Rectal smooth muscle tissue (tissue), 1 donor: ENCODE data around the gene CKS1B.

Experiments used
- H3K27ac ChIP-seq: one replicate; pipeline ENCODE4 v1.7.0; 2013; ENCODE audit warnings: low read depth, low read length, inconsistent platforms
- H3K27me3 ChIP-seq: one replicate; pipeline ENCODE4 v1.7.0; 2013; ENCODE audit warnings: low read length; ENCODE audit not compliant: control insufficient read depth, insufficient read depth
- H3K36me3 ChIP-seq: one replicate; pipeline ENCODE4 v1.7.0; 2013; ENCODE audit warnings: low read length; ENCODE audit not compliant: control insufficient read depth, insufficient read depth
- H3K4me1 ChIP-seq: one replicate; pipeline ENCODE4 v1.7.0; 2013; ENCODE audit warnings: low read length; ENCODE audit not compliant: control insufficient read depth, insufficient read depth
- H3K4me3 ChIP-seq: one replicate; pipeline ENCODE4 v1.7.0; 2013; ENCODE audit warnings: low read length
- H3K9ac ChIP-seq: one replicate; pipeline ENCODE4 v1.7.0; 2013; ENCODE audit warnings: low read length

CKS1B gene

GRCh38 chr1:155005076-155006011 is 30.9 kb downstream of the CKS1B start:
- Histone ChIP-seq H3K4me3 (peak overlapping the region; percentile 89), H3K9ac (peak overlapping the region; percentile 42), H3K27me3 (no peaks in the 10 kb centered on the region), H3K27ac (peak overlapping the region; percentile 93), H3K4me1 (peaks cover 28% of the 10 kb centered on the region), H3K36me3 (peaks cover 6% of the 10 kb centered on the region)

GRCh38 chr1:155006601-155007101 is 32.2 kb downstream of the CKS1B start:
- H3K27ac ChIP-seq = peak overlapping the region; percentile 93
- H3K4me1 ChIP-seq = peaks cover 28% of the 10 kb centered on the region
- H3K9ac ChIP-seq = no peak overlapping the region
- peaks cover 6% of the 10 kb centered on the region for H3K36me3 ChIP-seq
- H3K4me3 ChIP-seq = peak overlapping the region; percentile 1
- H3K27me3 ChIP-seq = no peaks in the 10 kb centered on the region

GRCh38 chr1:155007251-155007828 is 32.9 kb downstream of the CKS1B start:
- Histone ChIP-seq H3K27ac (peak overlapping the region; percentile 93), H3K36me3 (peaks cover 6% of the 10 kb centered on the region), H3K4me1 (peaks cover 33% of the 10 kb centered on the region), H3K4me3 (peak overlapping the region; percentile 47), H3K27me3 (no peaks in the 10 kb centered on the region), H3K9ac (peak overlapping the region; percentile 16)

- no peaks in the 10 kb centered on the region for H3K27me3 ChIP-seq
- peak overlapping the region; percentile 67 for H3K27ac ChIP-seq
- peak overlapping the region; percentile 47 for H3K4me3 ChIP-seq
- peaks cover 35% of the 10 kb centered on the region for H3K4me1 ChIP-seq
- peaks cover 6% of the 10 kb centered on the region for H3K36me3 ChIP-seq
- H3K9ac ChIP-seq = peak overlapping the region; percentile 5
These were observed 33.8 kb downstream of the CKS1B start for GRCh38 chr1:155008015-155008941.

GRCh38 chr1:155009221-155009711 is 34.8 kb downstream of the CKS1B start:
- H3K4me1 ChIP-seq = peaks cover 33% of the 10 kb centered on the region
- no peak overlapping the region for H3K9ac ChIP-seq
- H3K4me3 ChIP-seq = peak overlapping the region; percentile 47
- H3K27ac ChIP-seq = no peak overlapping the region
- peaks cover 6% of the 10 kb centered on the region for H3K36me3 ChIP-seq
- no peaks in the 10 kb centered on the region for H3K27me3 ChIP-seq

- H3K27me3 ChIP-seq = no peaks in the 10 kb centered on the region
- peak overlapping the region; percentile 47 for H3K4me3 ChIP-seq
- no peak overlapping the region for H3K27ac ChIP-seq
- H3K4me1 ChIP-seq = peaks cover 28% of the 10 kb centered on the region
- H3K9ac ChIP-seq = no peak overlapping the region
- peaks cover 6% of the 10 kb centered on the region for H3K36me3 ChIP-seq
These were observed 35.3 kb downstream of the CKS1B start for GRCh38 chr1:155009742-155010141.

GRCh38 chr1:155010211-155010918 is 35.9 kb downstream of the CKS1B start:
- Histone ChIP-seq H3K4me3 (peak overlapping the region; percentile 47), H3K27me3 (no peaks in the 10 kb centered on the region), H3K9ac (no peak overlapping the region), H3K36me3 (peaks cover 6% of the 10 kb centered on the region), H3K4me1 (peaks cover 25% of the 10 kb centered on the region), H3K27ac (no peak overlapping the region)

- H3K4me1 ChIP-seq = peaks cover 19% of the 10 kb centered on the region
- peaks cover 6% of the 10 kb centered on the region for H3K36me3 ChIP-seq
- H3K27me3 ChIP-seq = no peaks in the 10 kb centered on the region
- peak overlapping the region; percentile 3 for H3K27ac ChIP-seq
- no peak overlapping the region for H3K9ac ChIP-seq
- H3K4me3 ChIP-seq = peak overlapping the region; percentile 21
These were observed 36.5 kb downstream of the CKS1B start for GRCh38 chr1:155011004-155011416.

GRCh38 chr1:155011437-155012025 is 37.0 kb downstream of the CKS1B start:
- Histone ChIP-seq H3K9ac (no peak overlapping the region), H3K27me3 (no peaks in the 10 kb centered on the region), H3K36me3 (peaks cover 2% of the 10 kb centered on the region), H3K27ac (peak overlapping the region; percentile 58), H3K4me1 (peaks cover 14% of the 10 kb centered on the region), H3K4me3 (peak overlapping the region; percentile 20)

- Histone ChIP-seq H3K9ac (peak overlapping the region; percentile 29), H3K27me3 (no peaks in the 10 kb centered on the region), H3K27ac (peak overlapping the region; percentile 58), H3K4me1 (peaks cover 14% of the 10 kb centered on the region), H3K36me3 (peaks cover 2% of the 10 kb centered on the region), H3K4me3 (peak overlapping the region; percentile 20)
These were observed 37.6 kb downstream of the CKS1B start for GRCh38 chr1:155012026-155012546.
